Measurements from ENCODE around the gene ACOXL.

The ACOXL gene

DNA sequence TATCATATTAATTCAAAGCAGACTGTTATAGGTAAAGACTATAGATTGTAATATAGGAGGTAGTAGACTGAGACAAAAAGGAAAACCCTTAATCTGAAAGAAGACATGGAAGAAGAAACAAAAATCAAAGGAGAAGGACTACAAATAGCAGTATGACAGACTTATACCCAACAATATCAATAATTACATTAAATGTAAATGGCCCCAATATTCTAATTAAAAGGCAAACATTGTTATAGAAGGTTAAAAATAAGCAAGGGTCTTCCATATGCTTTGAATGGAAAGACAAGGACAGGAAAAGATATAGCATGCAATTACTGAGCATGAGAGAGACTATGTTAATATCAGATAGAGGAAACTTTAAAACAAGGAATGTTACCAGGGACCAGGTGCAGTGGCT lies 278.8 kb downstream of the ACOXL start:
- DNase-seq (ENCODE audit: low read depth), result no peak

DNA sequence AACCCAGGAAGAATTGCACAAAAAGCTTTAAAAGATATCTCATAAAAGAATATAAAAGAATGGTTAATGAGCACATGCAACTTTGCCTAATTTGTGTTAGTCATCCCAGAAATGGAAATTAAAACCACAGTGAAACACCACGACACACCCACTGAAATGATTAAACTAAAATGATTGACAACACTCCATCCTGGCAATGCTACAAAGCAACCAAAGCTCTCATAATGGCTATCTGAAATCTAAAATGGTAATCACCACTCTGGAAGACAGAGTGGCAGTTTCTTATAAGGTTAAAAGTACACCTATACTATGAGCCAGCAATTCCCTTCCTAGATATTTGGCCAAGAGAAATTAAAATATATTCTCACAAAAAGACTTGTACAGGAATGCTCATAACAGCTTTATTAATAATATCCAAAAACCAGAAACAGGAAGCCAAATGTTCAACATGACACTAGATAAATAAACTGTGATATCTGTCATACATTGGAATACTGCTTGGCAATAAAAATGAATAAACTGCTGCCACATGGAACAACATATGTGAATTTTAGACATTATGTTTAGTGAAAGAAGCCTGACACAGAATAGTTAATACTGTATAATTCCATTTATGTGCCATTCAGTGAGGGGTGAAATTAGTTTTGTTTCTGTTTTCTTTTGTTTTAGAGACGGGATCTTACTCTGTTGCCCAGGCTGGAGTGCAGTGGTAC lies 283.1 kb downstream of the ACOXL start:
- DNase-seq (ENCODE audit: low read depth), result no peak

DNA sequence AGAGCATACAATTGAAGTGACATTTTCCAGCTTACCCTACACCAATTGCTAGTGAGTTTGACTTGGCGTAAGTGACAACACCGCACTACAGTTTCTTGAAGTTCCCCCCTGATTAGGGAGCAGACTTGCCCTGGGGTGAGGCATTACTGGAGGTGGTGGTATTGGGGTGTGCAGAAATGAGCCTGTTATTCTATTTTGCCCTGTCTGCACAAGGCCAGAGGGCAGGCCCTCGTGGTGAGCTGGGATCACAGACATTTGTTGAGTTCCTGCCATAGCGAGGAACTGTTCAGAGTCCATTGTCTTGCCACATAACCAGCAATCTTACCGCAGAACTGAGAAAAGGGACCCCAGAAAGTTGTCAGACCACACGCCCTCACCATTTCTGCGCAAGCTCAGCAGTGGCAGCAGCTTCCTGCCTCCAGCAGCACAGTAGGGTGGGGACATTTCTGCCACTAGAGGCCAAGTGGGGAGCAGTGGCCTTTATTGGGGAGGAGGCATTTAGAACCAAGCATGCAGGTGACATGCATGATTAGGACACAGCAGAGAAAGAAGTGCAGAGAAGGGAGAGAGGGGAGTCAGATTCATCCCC lies 284.8 kb downstream of the ACOXL start:
- no peak for DNase-seq (ENCODE audit: low read depth)

DNA sequence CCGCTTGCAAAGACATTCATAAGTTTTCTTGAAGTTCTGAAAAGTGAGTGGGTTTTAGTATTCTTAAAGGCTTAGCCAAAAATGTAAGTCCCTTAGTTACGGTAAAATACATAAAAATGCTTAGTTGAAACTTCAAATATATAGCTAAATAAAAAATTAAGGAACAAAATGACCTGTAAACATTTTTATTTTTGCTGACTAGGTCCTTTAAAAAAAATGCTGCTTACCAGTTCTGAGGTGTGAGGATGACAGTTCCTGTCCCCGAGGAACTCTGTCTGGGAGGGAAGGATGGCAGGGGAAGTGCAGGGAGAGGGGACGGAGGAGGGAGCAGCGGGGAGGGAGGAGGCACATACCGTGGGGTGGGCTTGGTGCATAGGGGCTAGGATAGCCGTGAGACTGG lies 285.5 kb downstream of the ACOXL start:
- no peak for DNase-seq (ENCODE audit: low read depth)

GRCh38 chr2:111019381-111019780 lies 287.0 kb downstream of the ACOXL start:
- DNase-seq (ENCODE audit: low read depth), result no peak

DNA sequence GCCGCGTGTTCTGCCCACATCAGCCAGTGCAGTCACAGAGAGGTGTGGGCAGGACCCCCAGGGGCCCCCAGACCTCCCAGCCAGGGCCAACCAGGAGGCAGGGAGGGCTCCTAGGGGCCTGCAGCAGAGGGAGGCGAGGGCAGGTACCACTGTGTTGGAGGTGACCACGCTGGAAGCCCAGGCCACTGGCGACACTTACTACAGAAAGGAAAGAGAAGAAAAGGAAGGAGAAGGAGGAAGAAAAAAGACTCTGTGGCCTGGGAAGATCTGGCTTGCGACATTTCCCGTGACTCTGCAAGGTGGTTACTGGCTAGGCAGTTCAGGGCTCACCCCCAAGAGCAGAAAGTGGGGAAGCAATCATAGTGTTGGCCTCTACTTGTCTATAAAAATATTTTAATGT lies 290.3 kb downstream of the ACOXL start:
- DNase-seq (ENCODE audit: low read depth), result no peak

- no peak for DNase-seq (ENCODE audit: low read depth)
Measured at GRCh38 chr2:111024496-111024895, 292.1 kb downstream of the ACOXL start.

DNA sequence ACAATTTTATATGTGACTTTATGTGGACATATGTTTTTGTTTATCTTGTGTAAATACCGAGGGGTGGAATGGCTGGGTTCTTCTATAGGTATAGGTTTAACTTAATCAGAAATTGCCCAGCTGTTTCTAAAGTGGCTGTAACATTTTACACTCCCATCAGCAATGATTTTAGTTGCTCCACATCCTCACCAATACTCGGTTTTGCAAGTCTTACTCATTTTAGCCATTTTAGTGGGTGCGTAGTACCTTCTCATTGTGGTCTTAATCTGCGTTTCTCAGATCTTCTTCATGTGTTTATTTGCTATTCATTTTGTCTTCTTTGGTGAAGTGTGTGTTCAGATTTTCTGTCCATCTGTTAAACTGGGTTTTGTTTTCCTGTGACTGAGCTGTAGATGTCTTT lies 292.9 kb downstream of the ACOXL start:
- no peak for DNase-seq (ENCODE audit: low read depth)

DNA sequence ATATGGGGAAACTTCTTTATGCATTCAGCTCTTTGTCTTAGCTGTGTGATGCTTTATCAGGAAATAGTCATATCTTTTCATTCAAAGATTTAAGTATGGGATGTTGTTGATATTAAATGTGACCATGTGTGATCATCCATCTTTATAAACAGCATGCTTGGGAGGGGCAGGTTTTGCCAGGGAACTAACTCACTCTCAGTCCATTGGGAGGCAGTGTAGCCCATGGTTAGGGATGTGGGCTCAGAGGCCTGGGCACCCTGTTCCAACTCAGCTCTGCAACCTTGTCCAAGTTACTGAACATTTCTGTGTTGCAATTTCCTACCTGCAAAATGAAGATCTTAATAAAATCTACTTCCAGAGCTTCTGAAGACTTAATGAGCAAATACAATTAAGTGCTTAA lies 296.3 kb downstream of the ACOXL start:
- DNase-seq (ENCODE audit: low read depth), result no peak

- DNase-seq (ENCODE audit: low read depth), result no peak
Measured at GRCh38 chr2:111029181-111029927, 297.0 kb downstream of the ACOXL start.

- DNase-seq (ENCODE audit: low read depth), result no peak
Measured at GRCh38 chr2:111030260-111030891, 298.0 kb downstream of the ACOXL start.

GRCh38 chr2:111030945-111031344 lies 298.6 kb downstream of the ACOXL start:
- no peak for DNase-seq (ENCODE audit: low read depth)

DNA sequence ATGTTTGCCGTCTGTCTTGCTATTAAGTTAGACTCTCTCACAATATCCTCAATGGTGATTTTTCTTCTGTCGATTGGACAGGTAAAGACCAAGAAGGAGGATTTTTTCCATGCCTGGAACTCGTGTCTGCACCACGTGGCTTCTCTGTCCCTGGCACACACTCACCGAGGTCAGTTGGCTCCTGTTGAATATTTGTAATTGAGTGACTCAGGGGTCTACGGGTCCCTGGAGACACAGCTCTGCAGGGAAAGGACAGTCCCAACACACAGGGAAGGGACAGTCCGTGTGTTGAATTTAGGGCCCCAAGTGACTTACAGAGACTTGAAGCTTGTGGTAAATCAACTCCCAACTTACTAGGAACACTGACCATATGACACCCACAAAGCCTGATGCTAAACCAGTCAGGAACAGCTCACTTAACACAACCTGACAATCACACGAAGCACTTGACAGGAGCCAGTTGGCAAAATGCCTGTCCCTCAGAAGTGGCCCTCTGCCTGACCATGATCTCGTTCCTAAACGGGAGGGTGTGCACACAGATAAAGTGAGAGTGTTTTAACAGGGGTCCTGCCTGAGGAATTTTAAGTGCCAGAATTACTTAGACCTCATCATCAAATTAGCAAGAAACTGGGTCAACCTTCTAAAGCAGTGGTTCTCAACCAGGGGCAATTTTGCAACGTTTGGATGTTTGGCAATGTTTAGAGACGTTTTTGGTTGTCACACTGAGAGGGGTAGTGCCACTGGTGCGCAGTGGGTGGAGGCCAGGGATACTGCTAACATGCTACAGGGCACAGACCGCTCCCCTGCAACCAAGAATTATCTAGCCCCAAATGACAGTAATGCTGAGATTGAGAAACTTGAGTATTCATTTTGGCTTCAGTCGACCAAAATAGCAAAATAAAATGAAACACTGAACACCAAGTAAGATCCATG lies 299.4 kb downstream of the ACOXL start:
- DNase-seq (ENCODE audit: low read depth), result no peak

DNA sequence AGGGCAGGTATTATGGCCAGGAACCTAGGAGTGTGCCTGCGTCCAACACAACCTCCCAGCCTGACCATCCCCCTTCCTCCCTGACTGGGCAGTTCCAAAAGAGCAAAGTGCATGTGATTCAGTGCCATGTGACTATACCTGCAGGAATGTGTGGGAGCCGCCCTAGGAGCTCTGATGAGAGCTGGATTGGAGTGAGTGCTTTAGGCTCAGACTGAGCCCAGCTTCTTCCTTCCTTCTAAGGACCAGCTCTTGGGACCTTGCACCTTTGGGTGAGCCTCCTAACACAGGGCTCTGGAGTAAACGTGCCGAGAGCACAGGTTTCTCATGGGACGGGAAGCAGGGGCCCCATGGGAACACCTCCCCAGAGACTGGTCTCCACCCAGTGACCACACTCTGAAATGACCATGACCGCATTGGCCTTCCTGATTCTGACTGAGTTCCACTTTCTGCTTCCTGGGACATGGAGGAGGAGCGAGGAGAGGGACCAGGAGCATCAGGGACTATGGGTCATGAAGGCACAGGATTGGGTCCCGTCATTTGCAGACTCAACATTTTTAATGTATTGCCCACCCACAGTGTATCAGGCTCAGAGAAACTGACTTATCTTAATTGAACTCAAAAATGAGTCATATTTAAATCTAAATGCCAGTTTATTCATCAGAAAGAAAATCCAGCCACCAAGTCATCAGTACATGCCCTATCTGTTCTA lies 300.5 kb downstream of the ACOXL start:
- DNase-seq (ENCODE audit: low read depth), result peak; percentile 27

GRCh38 chr2:111034146-111034545 lies 301.8 kb downstream of the ACOXL start:
- no peak for DNase-seq (ENCODE audit: low read depth)

- no peak for DNase-seq (ENCODE audit: low read depth)
Measured at GRCh38 chr2:111034606-111035005, 302.2 kb downstream of the ACOXL start.

- DNase-seq (ENCODE audit: low read depth), result no peak
Measured at GRCh38 chr2:111035830-111036441, 303.6 kb downstream of the ACOXL start.

DNA sequence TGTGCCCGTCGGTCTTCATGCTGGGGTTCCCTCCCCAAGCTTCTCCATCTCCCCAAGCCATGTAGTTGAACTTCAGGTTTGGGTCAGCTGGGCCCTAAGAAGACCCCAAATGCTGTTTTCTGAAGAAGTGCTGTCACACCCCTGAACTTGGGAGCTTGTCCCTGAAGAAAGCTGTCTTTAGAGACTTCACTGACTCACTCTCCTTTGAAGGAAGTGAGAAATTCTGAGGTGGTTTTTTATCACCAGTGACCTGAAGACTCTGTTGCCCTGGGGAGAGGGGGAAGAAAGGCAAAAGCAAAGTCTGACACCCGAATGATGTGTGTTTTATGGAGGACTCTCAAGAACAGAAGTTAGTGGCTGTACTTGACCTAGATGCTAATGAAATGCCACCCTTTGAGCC lies 304.8 kb downstream of the ACOXL start:
- DNase-seq (ENCODE audit: low read depth), result no peak

DNA sequence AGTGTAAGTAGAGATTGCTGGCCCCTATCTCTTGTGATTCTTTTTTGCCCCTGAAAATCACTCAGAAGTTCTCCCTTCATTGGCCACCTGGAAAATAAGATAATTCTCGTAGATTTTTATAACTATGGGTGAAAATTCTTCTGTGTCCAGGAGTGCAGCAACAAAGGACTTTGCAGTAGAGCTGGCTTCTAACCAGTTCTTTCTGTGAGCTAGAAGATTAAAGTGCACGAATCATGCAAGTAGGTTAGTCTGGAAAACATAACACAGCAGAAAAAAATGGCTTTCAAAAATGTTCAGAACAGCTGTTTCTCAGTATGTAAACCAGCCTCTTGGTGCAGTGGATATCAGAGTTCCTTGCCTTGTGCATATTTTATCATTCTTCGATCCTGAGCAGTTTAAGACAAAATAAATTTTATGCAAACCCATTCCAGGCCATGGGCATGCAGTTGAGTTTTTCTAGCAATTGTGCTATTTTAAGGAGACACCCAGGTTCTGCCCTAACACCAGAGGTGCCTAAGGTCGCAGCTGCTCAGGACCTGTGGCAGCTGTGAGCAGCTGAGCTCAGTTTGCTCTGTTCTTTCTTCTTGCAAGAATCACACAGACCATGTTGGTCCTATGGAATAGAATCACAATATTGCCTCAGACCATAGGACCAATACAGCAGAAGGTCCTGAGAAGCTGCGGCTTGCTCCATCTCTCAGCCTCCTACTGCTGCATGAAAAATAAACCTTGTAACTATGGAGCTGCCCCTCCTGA lies 307.4 kb downstream of the ACOXL start:
- no peak for DNase-seq (ENCODE audit: low read depth)
